DMS79 (cell line): ENCODE data around the gene BET1.

Source experiments
- DNase-seq: peaks from one replicate; lab custom pipeline; 2025; lab: John Stamatoyannopoulos, UW

The BET1 gene

DNA sequence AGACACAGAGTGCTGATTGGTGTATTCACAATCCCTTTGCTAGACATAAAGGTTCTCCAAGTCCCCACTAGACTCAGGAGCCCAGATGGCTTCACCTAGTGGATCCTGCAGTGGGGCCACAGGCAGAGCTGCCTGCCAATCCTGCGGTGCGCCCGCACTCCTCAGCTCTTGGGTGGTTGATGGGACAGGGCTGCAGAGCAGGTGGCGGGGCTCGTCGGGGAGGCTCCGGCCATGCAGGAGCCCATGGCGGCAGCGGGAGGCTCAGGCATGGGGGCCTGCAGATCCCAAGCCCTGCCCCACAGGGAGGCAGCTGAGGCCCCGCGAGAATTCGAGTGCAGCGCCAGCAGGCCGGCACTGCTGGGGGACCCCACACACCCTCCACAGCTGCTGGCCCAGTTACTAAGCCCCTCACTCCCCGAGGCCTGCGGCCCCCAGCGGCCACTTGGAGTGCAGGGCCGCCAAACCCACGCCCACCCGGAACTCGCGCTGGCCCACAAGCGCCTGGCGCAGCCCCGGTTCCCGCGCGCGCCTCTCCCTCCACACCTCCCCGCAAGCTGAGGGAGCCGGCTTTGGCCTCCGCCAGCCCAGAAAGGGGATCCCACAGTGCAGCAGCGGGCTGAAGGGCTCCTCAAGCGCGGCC, 7.7 kb upstream of the BET1 start:
- no peak for DNase-seq

DNA sequence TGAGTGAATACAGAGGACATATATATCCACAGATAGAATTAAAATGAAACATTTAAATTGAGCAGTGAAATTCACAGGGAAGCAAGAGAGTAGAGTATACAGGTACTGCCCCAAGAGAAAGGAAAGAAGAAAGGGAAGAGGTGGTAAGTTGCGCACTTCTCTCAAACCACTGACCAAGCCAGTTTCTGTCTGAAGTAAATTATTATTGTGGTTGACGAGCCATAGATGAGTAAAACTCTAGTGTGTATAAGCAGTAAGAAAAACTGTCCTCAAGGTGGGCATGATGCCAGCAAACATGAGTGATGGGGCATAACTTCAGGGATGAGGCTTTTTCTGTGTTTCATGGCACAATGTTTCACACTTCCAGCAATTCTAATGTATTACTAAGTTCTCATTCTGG, 4.4 kb upstream of the BET1 start:
- no peak for DNase-seq

DNA sequence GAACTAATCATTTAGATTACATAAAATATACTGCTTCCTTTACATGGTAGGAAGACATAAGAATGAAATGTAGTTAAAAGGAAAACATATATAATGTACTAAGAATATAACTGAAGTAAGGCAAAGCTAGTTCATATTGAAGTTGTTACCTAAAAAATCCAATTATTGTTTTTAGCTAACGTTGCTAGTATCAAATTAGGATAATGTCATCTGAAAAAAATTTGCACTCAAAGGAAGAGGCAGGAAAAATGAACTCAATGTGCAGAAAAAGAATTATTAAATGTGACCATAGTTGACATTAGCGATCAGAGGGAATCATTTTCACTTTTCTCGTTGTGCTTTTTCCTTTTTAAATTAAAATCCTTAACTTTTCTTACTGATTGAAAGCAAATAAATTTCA, 1.6 kb upstream of the BET1 start:
- no peak for DNase-seq

DNA sequence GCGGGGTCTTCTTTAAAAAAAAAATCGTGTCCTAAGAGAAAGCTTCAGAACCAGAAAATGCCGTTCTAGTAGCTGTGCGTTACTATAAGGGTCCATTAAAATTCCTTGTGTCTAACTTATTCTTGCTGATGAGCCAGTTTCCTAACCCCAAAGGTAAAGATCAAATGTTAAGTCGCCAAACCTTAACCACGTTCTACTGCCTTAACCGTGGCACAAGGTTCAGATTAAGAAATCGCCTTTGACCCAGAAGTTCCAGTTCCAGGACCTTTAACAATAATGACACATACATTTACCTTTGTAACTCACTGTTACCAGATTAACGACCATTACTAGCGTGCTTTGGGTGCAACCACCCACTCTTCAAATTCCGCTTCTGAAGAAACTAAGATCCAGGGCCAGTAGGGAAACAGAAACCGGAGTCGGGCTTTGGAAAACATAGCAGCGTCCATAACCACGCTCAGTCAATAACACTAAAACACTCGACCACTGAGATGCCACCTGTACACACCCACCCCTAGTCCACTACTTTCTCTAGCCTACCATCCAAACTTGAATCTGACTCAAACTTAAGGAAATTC, 620 bp downstream of the BET1 start:
- DNase-seq = no peak

DNA sequence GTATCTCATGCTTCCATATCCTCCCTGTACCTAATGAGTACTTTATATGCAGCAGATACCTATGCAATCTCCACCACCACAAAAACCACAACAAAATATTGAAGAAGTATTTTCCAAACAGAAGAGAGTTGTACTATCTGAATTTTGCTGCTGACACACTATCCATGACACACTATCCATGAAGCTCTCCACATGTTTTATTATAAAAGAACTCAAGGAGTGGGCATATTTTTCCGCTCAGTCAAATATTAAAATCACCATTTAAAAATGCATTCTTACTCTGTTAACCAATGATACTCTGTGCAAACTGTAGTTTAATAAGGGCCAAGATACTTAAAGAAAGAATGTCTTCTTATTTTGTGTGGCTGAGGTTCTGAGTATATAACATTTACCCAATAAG, 2.8 kb downstream of the BET1 start:
- DNase-seq = no peak

DNA sequence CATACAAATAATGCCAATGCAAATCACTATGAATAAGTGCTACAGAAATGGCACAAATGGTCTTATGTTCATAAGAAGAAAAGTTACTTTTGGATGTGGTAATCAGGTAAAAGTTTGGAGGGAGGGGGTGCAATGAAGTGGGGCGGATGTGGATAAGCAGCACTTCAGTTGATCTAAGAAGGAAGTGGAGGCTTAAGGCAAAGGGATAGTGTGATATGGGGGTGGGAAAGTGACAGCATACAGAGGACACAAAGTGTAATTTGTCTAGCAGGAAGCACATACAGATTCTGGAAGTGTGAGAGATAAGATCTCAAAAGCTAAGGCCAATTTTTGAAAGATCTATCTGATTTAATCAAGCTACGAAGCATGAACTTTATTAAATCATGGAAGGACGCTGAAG, 6.3 kb downstream of the BET1 start:
- no peak for DNase-seq

DNA sequence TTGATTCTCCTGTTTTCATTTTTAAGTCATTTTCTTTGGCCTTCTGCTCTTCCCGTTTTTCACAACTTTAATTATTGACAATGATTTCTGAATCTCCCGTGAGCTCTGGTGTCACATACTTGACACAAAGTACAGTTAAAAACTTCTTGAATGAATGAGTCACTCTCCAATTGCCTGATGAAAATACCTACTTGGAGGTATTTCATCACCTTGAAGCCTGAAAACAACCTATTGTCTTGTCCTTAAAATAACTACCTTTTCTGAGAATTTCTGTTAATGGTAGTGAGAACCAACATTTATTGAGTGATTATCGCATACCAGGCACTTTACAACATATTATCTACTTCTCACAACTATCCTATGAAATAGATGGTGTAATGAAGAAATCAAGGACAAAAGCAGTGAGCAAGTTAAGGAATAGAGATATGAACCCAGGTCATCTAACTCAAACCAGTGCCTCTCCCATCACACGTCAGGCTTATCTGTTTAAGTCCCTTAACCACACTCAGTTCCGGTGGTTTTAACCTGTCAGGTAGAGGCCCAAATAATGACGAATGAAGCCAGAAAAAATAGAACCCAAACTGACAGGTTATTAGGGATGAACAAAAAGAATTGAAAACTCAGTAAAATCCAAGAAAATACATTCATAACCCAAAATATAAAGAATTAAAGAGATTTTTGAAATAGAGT, 11.6 kb downstream of the BET1 start:
- no peak for DNase-seq

DNA sequence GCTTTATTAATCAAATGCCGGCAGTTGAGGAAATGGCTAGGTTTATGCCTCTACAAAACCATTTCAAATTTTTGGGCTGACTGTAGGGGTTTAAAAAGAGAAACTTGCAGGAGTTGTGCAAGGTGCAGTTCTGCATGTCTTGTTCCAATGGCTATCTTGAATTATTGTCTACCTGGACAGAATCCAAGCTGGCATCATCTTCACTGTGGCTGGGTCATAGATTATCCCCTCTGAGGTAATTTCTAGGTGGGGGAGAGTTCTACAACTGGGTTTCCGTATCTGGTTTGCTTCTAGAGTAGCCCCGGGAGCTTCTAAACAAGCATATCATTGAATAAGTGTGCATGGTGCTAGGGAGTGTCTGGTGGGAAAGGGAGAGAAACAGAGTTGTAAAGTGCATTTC, 16.9 kb downstream of the BET1 start:
- DNase-seq = no peak

DNA sequence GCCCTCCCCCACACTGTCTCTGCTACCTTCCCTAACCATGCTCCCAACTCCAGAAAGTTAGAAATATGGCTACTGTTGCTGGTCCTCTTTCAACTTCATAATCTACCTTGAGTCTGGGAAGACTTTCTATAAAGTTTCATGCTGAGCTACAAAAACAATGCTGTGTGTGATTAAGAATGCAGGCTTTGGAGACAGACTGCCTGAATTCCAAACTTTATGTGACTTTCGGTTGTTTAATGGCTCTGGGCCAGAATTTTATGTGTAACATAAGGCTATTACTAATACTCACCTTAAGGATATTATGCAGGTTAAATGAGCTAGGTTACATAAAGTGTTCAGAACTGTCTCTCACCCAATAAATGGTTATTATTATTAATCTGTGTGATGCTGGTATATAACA, 19.1 kb downstream of the BET1 start:
- DNase-seq = no peak

DNA sequence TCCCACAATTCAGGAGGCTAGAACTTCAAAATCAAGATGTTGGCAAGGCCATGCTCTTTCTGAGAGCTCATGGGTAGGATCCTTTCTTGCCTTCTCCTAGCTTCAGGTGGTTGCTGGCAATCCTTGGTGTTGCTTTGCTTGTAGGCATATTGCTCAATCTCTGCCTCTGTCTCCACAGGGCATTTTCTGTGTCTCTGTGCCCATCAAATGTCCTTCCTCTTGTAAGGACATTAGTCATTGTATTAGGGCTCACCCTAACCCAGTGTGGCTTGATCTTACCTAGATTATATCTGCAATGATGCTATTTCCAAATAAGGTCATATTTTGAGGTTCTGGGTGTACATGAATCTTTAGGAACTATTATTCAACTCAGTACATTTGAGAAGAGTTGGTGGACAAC, 20.1 kb downstream of the BET1 start:
- DNase-seq = no peak

DNA sequence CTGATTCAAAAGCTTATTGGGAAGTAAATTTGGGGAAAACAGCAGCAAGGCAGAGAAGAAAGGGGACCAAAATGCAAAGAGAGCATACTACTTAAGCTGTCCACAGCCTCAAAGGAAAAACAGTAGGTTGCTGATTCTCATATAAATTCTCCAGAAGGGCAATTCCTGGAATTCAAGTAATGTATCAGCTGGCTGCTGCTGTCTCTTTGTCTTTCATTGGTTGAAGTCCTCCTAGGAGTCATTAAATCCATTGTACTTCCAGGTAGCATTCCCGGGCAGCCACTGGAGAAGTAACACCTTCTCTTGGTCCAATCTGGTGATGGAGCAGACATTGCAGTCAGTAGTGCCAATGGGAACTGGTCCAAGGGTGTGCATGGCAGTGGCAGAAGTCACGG, 22.7 kb downstream of the BET1 start:
- DNase-seq = no peak

DNA sequence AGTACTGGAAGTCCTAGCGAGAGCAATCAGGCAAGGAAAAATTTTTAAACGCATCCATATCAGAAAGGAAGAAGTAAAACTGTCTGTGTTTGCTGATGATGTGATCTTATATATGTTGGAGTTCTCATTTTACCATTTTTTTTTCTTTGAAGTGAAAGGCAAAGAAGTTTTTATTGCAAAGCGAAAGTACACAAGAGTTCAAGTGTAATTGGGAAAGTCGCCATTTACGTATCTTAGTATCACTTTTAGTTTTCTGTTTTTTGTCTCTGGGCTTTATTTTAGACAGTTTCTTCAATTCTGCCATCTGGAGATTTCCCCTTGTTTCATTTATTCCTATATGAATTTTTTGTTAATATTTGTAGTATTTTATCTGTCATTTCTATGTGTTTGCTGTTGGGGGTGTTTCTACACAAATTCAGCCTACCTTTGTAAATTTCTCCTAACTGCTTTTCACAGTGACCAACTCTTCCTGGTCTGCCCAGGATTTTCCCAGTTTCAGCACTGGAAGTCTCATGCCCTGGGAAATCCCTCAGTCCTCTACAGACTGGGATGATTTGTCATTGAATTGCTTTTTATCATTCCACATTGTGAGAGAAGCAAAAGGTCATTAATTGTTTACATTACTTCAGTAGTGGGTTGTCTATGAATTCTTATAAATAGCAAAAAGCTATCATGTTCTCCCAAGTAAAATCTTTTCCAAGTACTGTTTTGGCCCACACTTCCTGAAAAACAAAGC, 23.2 kb downstream of the BET1 start:
- DNase-seq = no peak

DNA sequence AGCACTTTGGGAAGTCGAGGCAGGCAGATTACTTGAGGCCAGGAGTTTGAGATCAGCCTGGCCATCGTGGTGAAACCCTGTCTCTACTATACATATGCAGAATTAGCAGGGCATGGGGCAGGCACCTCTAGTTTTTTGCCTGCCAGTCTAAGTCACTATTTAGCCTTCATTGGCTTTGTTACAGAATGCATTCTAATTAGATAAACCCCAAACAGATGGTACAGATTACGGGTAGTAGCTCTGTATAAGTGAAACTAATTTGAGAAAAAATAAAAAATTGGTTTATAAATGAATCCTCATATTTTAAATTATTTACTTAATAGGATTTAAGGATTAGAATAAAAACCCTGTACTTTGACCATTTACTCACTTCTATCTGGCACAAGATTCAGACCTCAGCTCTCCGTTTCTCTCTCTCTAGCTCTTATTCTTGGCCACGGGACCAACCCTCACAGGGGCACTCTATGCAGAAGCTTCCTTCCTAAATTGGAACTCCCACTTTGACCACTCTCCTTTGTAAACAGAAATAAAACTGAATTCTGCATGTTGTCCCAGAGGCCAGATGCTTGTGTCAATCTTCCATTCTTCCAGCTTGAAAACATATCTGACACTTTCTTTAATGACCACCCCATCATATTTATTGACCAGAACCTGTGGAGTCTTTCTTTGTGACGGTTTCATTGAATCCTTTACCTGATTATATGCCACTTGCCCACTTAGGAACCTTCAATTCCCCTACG, 26.8 kb downstream of the BET1 start:
- no peak for DNase-seq

DNA sequence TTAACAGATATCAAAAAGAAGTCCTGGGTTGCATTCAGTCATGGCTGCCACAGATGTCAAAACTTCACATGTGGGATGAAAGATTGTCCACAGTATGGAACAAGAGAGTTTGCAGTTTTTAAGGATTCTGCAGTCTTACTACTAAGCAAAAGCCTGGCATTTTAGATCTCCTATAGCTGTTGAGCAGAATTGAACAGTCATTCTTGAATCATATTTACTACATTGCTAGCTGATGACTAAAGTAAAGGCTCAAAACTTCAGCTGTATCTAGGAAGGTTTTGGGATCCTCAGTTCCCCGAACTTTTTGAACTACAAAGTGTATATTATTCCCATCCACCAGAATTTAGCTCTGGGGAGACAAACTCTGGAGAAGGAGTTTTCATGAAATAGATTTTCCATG, 31.0 kb downstream of the BET1 start:
- DNase-seq = no peak

DNA sequence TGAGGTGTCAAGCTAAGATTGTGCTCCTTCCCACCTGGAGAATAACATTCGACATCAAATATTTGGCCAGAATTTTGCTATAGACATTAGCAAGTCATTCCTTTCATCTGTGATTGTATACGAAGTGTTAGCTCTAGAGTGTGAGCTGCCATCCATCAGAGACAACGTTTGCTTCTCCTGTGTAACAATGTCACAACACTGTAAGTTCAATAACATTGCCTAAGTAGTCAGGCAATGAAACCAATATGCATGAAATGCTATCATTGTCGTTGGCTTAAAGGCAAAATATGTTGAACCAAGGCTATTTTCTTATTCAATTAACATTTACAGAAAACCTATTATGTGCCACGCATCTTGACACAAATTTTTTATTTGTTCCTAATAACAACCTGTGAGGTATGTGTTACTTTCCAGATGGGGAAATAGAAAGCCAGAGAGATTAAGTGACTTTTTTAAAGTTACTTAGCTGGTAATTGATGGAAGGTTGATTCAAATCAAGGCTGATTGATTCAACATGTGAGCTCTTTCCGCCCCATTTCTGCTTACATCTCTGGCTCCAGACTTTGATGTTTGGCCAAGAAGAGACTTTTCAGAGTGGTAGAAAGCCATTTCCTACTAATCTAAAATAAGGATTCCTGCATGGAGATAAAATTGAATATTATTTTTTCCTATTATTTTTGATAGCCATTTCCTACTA, 32.0 kb downstream of the BET1 start:
- no peak for DNase-seq

DNA sequence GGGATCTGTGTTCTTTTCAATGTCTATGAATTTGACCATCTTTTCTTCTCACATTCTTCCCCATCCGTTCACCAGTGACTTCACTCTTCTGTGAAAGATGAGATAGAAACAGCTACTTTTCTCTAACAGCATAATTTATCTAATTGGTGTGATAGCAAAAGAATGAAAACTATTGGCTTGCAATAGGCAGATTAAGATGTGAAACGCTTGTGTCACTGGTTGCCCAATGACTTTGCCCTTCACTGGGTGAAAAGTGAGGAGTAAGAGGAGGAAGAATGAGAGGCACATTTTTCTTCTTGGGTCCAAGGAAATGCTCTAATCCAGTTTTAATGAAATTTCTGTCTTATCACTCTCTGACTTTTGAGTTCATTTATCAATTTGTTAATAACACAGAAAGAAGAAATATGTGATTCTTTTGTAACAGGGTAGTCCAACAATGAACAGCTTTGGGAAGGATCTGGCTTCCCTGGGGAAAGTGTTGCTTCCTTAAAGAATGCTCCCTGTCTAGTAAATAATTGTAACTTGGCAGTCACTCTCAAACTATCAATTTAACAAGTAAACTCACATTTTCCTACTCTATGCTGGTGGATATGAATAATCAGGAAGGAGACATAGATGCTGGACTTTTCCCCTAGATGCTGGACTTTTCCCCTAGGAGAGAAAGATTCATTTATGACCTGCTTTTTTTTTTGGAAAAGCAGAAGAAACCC, 35.1 kb downstream of the BET1 start:
- no peak for DNase-seq

DNA sequence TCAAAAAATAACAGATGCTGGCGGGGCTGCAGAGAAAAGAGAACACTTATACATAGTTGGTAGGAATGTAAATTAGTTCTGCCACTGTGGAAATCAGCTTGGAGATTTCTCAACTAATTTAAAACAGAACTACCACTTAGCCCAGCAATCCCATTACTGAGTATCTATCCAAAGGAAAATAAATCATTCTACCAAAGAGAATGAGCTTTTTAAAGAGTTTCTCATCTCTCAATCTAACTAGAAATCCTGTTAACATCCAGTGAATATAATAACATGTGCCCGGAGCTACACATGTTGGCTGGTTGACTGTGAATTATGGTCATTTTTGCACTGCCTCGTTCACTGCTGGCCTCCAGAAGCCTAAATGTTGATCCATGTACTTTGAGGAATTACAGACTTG, 39.3 kb downstream of the BET1 start:
- DNase-seq = no peak

DNA sequence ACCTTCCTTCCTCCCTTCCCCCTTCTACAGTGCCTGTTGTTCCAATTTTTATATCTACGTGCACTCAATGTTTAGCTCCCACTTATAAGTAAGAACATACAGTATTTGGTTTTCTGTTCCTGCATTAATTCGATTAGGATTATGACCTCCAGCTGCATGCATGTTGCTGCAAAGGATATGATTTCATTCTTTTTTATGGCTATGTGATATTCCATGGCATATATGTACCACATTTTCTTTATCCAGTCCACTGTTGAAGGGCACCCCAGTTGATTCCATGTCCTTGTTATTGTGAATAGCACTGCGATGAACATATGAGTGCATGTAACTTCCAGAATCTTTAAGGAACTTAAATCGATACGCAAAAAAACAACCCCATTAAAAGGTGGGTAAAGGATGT, 39.9 kb downstream of the BET1 start:
- no peak for DNase-seq

DNA sequence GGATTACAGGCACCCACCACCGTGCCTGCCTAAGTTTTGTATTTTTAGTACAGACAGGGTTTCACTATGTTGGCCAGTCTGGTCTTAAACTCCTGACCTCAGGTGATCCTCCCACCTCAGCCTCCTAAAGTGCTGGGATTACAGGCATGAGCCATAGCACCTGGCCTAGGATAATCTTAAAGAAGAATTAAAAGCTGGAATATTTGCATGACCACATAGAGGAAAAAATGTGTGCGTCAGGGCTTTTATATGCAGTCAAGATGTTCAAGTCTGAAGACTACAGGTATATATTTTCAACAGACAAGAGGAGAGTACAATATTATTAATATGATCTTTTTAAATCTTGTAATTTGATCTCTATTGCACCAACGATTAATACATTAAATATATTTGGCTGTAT, 43.2 kb downstream of the BET1 start:
- DNase-seq = no peak

DNA sequence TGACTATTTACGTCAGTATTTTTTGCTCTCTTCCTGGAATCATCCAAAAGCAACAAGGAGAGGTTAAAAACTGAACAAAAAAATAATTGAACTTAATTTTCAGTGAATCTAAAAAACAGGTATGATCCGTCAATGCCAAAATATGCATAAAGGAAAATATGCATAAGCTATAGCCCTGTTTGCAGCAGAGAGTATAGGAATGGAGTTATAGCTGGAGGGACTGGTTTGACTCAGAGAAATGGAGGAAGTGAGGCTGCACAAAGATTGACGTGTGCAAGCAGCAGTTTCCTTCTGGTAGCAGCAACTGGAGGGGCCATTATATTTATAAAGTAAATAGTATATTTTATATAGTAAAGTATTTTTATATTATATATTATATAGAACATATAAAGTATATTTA, 45.5 kb downstream of the BET1 start:
- no peak for DNase-seq

DNA sequence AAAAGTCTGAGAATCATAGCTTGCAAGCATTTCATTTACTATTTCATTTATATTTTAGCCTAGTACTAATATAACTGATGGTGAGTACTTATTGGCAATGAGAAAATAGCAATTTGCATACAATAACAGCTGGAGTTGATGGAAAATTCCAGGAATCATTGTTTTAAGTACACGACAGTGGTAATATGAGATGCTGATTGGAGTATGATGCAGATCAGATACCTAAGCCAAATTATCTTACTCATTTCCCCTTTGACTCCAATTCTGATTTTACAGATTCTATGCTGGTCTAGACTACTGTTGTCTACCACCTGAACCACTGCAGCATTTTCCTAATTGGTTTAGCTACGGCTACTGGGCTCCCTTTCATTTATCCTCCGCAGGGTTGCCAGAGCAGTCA, 45.9 kb downstream of the BET1 start:
- DNase-seq = no peak
